ENCODE measurements around the gene YTHDC2. TPM values are rescaled to one million over a fixed set of nuclear protein-coding genes. Genes with fewer than 3 reads are reported as not detected.
"Not testable (repeated sequence)": the region's sequence is repeated elsewhere in the genome, so short reads cannot be mapped to it uniquely, and the experiment has no call there.

YTHDC2 gene
- total RNA-seq, 2 experiments from 2014 or later, result 24.9 to 30.5 TPM

GRCh38 chr5:113581388-113581787 is 67.9 kb downstream of the YTHDC2 start:
- H3K4me3 Mint-ChIP-seq, result no peak overlapping the region
- CTCF ChIA-PET, result no interaction called here

GRCh38 chr5:113598150-113598549 is 84.7 kb downstream of the YTHDC2 start:
- Mint-ChIP-seq H3K4me1 (no peaks in the 10 kb centered on the region), H3K9me3 (no peaks in the 10 kb centered on the region), H3K36me3 (ENCODE audit: low read depth) (peaks cover 9% of the 10 kb centered on the region), H3K27ac (no peak overlapping the region), H3K27me3 (peaks cover 3% of the 10 kb centered on the region), H3K4me3 (no peak overlapping the region)
- no peak for DNase-seq
- ChIA-PET POLR2A (no interaction called here), CTCF (no interaction called here)

More at GRCh38 chr5:113581388-113581787, 67.9 kb downstream of the YTHDC2 start:
- Mint-ChIP-seq H3K4me1 (no peaks in the 10 kb centered on the region), H3K27ac (no peak overlapping the region), H3K36me3 (ENCODE audit: low read depth) (peaks cover 21% of the 10 kb centered on the region), H3K9me3 (no peaks in the 10 kb centered on the region), H3K27me3 (no peaks in the 10 kb centered on the region)
- no peak for DNase-seq
- POLR2A ChIA-PET, result no interaction called here

- no peaks in the 10 kb centered on the region for H3K9me3 Mint-ChIP-seq
- H3K27ac Mint-ChIP-seq, result no peak overlapping the region
- peaks cover 6% of the 10 kb centered on the region for H3K36me3 Mint-ChIP-seq (ENCODE audit: low read depth)
- DNase-seq, result no peak
- H3K4me1 Mint-ChIP-seq, result no peaks in the 10 kb centered on the region
- H3K4me3 Mint-ChIP-seq, result no peak overlapping the region
- POLR2A ChIA-PET, result no interaction called here
- peaks cover 8% of the 10 kb centered on the region for H3K27me3 Mint-ChIP-seq
- CTCF ChIA-PET, result no interaction called here
Observed at GRCh38 chr5:113598926-113599325, 85.4 kb downstream of the YTHDC2 start.

- H3K4me3 Mint-ChIP-seq, result no peak overlapping the region
- H3K9me3 Mint-ChIP-seq, result no peaks in the 10 kb centered on the region
- no peaks in the 10 kb centered on the region for H3K36me3 Mint-ChIP-seq (ENCODE audit: low read depth)
- H3K27me3 Mint-ChIP-seq, result peaks cover 12% of the 10 kb centered on the region
- ChIA-PET CTCF (no interaction called here), POLR2A (interaction anchor here (0.6 kb wide), 1 partner anchor 136 kb away, joined by 5 read pairs; no protein-coding TSS in a partner anchor)
- no peak for DNase-seq
- no peak overlapping the region for H3K27ac Mint-ChIP-seq
- no peaks in the 10 kb centered on the region for H3K4me1 Mint-ChIP-seq
Observed at GRCh38 chr5:113600255-113600905, 86.9 kb downstream of the YTHDC2 start.

- no peak for DNase-seq
- POLR2A ChIA-PET, result no interaction called here
- CTCF ChIA-PET, result no interaction called here
- Mint-ChIP-seq H3K27me3 (peaks cover 19% of the 10 kb centered on the region), H3K4me3 (no peak overlapping the region), H3K4me1 (peaks cover 2% of the 10 kb centered on the region), H3K9me3 (no peaks in the 10 kb centered on the region), H3K27ac (no peak overlapping the region), H3K36me3 (ENCODE audit: low read depth) (no peaks in the 10 kb centered on the region)
Observed at GRCh38 chr5:113601423-113601822, 87.9 kb downstream of the YTHDC2 start.

- DNase-seq; H3K4me3 Mint-ChIP-seq; POLR2A ChIA-PET; H3K27ac Mint-ChIP-seq; H3K9me3 Mint-ChIP-seq; H3K36me3 Mint-ChIP-seq (ENCODE audit: low read depth): not testable (repeated sequence)
- Mint-ChIP-seq H3K4me1 (peaks cover 15% of the 10 kb centered on the region), H3K27me3 (peaks cover 22% of the 10 kb centered on the region)
- CTCF ChIA-PET, result interaction anchor here (0.6 to 1.4 kb wide), 2 partner anchors 14 to 141 kb away, joined by 4 to 5 read pairs; no protein-coding TSS in a partner anchor
Observed at GRCh38 chr5:113603246-113603645, 89.8 kb downstream of the YTHDC2 start.

GRCh38 chr5:113606298-113607134 is 93.0 kb downstream of the YTHDC2 start:
- Mint-ChIP-seq H3K4me3 (no peak overlapping the region), H3K4me1 (peaks cover 17% of the 10 kb centered on the region), H3K27ac (no peak overlapping the region), H3K36me3 (ENCODE audit: low read depth) (no peaks in the 10 kb centered on the region), H3K27me3 (peaks cover 28% of the 10 kb centered on the region), H3K9me3 (peaks cover 3% of the 10 kb centered on the region)
- POLR2A ChIA-PET, result no interaction called here
- peak; percentile 64 for DNase-seq
- CTCF ChIA-PET, result interaction anchor here (0.6 to 1.5 kb wide), 7 partner anchors 11 to 611 kb away, joined by 3 to 6 read pairs (median 3); no protein-coding TSS in a partner anchor

GRCh38 chr5:113607361-113607760 is 93.9 kb downstream of the YTHDC2 start:
- H3K4me1 Mint-ChIP-seq, result peaks cover 17% of the 10 kb centered on the region
- ChIA-PET CTCF (interaction anchor here (0.9 kb wide), 1 partner anchor 271 kb away, joined by 4 read pairs; no protein-coding TSS in a partner anchor), POLR2A (no interaction called here)
- H3K27ac Mint-ChIP-seq, result no peak overlapping the region
- peaks cover 29% of the 10 kb centered on the region for H3K27me3 Mint-ChIP-seq
- no peak for DNase-seq
- H3K4me3 Mint-ChIP-seq, result no peak overlapping the region
- H3K9me3 Mint-ChIP-seq, result peaks cover 3% of the 10 kb centered on the region
- H3K36me3 Mint-ChIP-seq (ENCODE audit: low read depth), result no peaks in the 10 kb centered on the region

- Mint-ChIP-seq H3K27ac (no peak overlapping the region), H3K36me3 (ENCODE audit: low read depth) (no peaks in the 10 kb centered on the region), H3K9me3 (peaks cover 3% of the 10 kb centered on the region), H3K4me1 (peaks cover 17% of the 10 kb centered on the region), H3K27me3 (peaks cover 29% of the 10 kb centered on the region), H3K4me3 (no peak overlapping the region)
- CTCF ChIA-PET, result interaction anchor here (0.9 to 1.3 kb wide), 2 partner anchors 48 to 271 kb away, joined by 3 to 4 read pairs; no protein-coding TSS in a partner anchor
- DNase-seq, result no peak
- POLR2A ChIA-PET, result no interaction called here
Observed at GRCh38 chr5:113608113-113608596, 94.7 kb downstream of the YTHDC2 start.

- no peaks in the 10 kb centered on the region for H3K36me3 Mint-ChIP-seq (ENCODE audit: low read depth)
- ChIA-PET CTCF (interaction anchor here (0.8 to 2.2 kb wide), 5 partner anchors 11 to 838 kb away, joined by 3 to 8 read pairs (median 4); no protein-coding TSS in a partner anchor), POLR2A (no interaction called here)
- peaks cover 10% of the 10 kb centered on the region for H3K4me1 Mint-ChIP-seq
- H3K27ac Mint-ChIP-seq, result no peak overlapping the region
- no peak for DNase-seq
- peaks cover 17% of the 10 kb centered on the region for H3K27me3 Mint-ChIP-seq
- no peak overlapping the region for H3K4me3 Mint-ChIP-seq
- peaks cover 3% of the 10 kb centered on the region for H3K9me3 Mint-ChIP-seq
Observed at GRCh38 chr5:113612060-113612496, 98.6 kb downstream of the YTHDC2 start.

- peaks cover 17% of the 10 kb centered on the region for H3K27me3 Mint-ChIP-seq
- POLR2A ChIA-PET, result no interaction called here
- H3K27ac Mint-ChIP-seq, result no peak overlapping the region
- H3K36me3 Mint-ChIP-seq (ENCODE audit: low read depth), result no peaks in the 10 kb centered on the region
- DNase-seq, result no peak
- H3K4me1 Mint-ChIP-seq, result no peaks in the 10 kb centered on the region
- H3K4me3 Mint-ChIP-seq, result no peak overlapping the region
- CTCF ChIA-PET, result interaction anchor here (0.6 kb wide), 1 partner anchor 290 kb away, joined by 8 read pairs; no protein-coding TSS in a partner anchor
- peaks cover 10% of the 10 kb centered on the region for H3K9me3 Mint-ChIP-seq
Observed at GRCh38 chr5:113614191-113614590, 100.7 kb downstream of the YTHDC2 start.

- peaks cover 8% of the 10 kb centered on the region for H3K27me3 Mint-ChIP-seq
- no peak overlapping the region for H3K27ac Mint-ChIP-seq
- H3K36me3 Mint-ChIP-seq (ENCODE audit: low read depth), result no peaks in the 10 kb centered on the region
- H3K9me3 Mint-ChIP-seq, result peaks cover 7% of the 10 kb centered on the region
- DNase-seq, result no peak
- CTCF ChIA-PET, result no interaction called here
- no peaks in the 10 kb centered on the region for H3K4me1 Mint-ChIP-seq
- POLR2A ChIA-PET, result no interaction called here
- H3K4me3 Mint-ChIP-seq, result no peak overlapping the region
Observed at GRCh38 chr5:113615708-113616107, 102.2 kb downstream of the YTHDC2 start.

Measured in activated CD4-positive, alpha-beta T cell treated with anti-CD3 and anti-CD28 coated beads, Interleukin-2, amount 10 ng/mL, durations not matched to agents 7 days and 5 days (primary cell).